LHCN-M2 (cell line): ENCODE measurements around the gene RASGRP3. TPM values are rescaled to one million over a fixed set of nuclear protein-coding genes. Genes with fewer than 3 reads are reported as not detected.
"Not testable (repeated sequence)": the region's sequence is repeated elsewhere in the genome, so short reads cannot be mapped to it uniquely, and the experiment has no call there.

Experiments
- DNase-seq: peaks from one replicate; pipeline ENCODE4 v3.0.0-alpha.2; 2012; ENCODE audit warnings: low read depth
- total RNA-seq: library from RNA; depleted of rRNA; stranded (reverse); fragments of >200 nt; gene quantifications from 2 replicates; pipeline ENCODE4 v1.2.3, GENCODE V29; 2014

RASGRP3 gene
- total RNA-seq, 1 experiment from 2014 or later = 9.4 TPM

DNA sequence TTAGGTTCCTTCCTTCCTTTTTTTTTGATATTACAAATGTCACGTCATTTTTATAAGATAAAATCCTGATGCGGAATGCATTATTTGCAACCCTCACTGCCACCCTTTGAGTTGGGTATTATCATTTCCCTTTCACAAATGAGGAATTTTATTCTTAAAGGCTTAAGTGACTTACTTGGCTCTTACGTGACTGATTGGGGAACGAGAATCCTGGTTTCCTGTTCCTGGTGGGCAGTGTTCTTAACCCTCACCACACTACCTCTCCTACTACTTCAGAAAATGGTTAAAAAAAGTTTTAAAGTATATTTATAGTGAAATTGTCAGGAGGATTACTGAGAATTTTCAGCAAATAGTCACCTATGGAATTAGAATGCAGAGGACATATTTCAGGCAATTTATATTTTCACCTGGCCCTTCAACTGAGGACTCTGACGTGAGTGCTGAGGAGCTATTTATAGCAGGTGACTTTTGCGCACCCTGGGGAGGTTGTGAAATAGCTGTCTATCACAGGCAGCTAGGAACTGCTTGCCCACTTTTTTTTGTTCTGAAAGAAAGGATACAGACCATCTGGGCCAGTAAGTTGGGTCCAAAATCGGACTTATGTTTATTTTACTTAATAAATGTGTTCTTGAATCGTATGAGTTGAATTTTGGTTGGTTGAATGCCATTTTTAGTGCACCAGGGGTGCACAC is 18.7 kb upstream of the RASGRP3 start:
- no peak for DNase-seq

GRCh38 chr2:33458248-33458819 is 18.1 kb upstream of the RASGRP3 start:
- DNase-seq = no peak

GRCh38 chr2:33459745-33460144 is 16.7 kb upstream of the RASGRP3 start:
- no peak for DNase-seq

- DNase-seq = not testable (repeated sequence)
Measured at GRCh38 chr2:33462512-33462911, 13.9 kb upstream of the RASGRP3 start.

DNA sequence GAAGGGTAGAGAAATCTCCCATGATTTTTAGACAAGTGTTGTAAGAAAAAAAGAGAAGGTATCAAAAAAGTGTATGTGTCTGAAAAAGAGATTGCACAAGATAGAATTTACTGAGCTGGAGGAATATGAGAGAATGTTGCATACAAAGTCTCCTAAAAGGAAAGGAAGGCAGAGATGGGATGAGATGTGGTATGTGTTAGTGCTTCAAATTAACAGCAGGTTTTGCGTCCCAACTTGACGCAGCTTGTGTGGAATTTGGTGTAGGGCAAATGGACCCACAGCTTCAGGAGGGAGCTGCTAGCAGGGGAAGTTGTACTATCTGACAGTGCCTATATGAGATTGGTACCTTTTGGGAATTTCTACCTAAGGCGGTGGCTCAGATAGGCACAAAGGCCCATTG is 9.0 kb upstream of the RASGRP3 start:
- DNase-seq = no peak

GRCh38 chr2:33469238-33469637 is 7.2 kb upstream of the RASGRP3 start:
- DNase-seq = no peak

DNA sequence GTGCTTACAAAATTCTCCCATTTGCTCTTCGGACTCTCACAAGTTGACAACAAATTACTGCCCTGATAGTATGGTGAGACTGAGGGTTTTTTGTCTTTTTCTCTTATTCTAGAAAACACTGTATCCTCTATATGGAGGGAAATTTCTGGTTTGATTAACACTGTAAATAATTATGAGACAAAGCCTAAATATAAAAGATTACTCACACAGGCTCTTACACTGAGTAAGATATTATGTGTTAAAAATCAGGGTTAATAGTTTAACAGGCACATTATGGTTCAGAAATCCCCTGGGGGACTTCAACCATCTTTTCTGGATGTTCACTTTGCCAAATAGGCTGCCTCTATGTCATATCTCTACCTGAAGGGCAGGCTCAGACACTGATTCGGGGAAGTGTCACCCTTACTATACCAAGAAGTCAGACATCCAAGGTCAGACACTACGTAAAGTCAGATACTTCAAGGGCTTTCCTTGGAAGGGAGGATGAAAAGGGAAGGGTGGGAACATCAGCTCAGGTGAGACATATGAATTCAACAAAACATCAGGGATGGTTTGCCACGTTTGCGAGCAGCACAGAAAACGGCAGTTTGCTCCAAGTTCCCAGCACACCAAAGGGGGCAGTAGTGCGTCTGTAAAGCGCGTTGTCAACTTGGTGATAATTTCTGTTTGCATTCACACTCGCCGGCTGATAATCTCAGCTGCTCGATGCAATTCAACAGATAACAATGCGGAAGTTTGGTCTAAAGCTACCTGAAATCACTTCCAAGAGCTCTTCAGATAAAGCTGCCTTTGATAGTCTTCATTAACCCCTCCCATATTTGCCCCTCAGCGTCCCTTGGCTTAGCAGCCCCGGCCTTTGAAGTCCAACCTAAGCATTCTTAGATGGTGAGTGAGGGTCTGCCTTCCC is 972 bp upstream of the RASGRP3 start:
- peak; percentile 91 for DNase-seq

DNA sequence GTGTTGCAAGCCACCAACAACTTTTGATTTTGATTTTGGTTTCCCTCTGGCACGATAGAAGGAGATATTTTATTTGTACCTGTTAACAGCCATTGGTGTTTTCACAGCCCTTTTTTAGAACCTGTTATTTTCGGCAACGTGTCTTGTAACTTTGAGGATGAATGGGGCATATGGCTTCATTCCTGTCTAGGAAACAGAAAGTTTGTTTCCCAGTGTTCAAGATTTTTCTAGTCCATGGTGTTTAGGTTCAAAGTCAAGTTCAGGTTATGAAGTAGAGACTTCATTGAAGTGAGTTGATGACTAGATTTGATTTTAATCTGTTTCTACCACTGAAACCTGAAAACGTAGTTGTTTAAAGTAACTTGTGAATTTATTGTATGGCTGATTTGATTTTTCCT is 343 bp downstream of the RASGRP3 start:
- DNase-seq = no peak

DNA sequence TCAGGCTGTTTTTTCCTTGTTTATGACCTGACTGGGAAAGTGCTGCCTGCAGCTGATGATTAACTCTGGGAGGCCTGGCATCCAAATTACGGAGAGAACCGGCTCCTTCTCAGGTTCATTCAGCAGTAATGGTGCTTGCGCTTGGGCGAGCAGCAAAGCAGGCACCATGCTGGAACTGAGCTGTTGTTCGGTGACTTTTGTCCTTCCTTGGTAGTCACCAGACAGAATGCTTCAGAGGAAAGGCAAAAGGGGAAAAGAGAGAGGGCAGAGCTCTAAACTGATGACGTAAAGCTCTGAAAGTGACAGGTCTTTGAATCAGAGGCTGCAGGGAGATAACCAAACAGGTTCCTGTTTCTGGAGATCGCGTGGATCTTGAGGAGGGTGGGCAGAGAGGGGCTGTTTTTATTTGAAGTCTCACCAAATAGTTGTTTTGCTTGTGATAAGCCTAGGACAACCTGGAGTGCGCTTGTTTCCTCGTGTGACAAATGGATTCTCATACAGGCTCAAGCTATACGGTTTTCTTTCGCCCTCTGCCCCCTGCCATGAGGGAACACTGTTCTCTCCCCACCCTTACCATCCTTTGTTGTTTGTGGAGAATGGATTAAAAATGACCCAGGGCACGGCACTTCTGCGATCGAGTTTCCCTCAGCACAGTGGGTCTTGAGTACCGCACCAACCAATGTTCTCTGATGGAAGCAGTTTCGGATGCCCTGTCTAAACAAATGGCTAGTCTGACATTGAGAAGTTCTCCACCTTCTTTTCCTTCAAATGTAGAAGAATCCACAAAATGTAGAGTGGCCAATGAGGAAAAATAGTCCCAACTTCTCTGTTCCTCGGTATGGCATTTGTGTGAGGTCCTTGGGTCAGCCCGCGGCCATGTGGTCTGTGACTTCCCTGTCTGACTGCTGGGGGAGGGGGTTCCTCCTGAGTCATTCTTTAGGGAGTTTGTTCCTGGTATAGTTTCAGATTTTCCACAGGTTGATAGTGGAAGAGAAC is 1.3 kb downstream of the RASGRP3 start:
- DNase-seq = no peak

- DNase-seq = no peak
Measured at GRCh38 chr2:33478968-33479731, 2.7 kb downstream of the RASGRP3 start.

DNA sequence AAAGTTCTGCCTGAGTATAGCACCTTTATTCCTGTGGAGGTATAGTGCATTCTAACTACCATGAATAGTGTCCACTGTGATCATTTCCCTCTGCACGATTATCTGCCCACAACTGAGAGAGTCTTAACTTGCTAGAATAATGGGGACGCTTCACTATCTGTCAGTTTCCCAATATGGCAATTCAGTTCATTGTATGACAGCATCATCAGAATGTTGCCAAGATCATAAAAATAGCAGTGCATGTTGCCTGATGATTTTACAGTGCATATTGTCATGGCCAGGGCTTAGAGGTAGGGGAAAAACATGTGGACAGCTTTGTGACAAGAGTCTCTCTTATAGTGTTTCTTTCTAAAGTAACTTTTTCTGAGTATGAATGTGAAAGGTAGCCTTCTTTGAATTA is 6.1 kb downstream of the RASGRP3 start:
- no peak for DNase-seq

DNA sequence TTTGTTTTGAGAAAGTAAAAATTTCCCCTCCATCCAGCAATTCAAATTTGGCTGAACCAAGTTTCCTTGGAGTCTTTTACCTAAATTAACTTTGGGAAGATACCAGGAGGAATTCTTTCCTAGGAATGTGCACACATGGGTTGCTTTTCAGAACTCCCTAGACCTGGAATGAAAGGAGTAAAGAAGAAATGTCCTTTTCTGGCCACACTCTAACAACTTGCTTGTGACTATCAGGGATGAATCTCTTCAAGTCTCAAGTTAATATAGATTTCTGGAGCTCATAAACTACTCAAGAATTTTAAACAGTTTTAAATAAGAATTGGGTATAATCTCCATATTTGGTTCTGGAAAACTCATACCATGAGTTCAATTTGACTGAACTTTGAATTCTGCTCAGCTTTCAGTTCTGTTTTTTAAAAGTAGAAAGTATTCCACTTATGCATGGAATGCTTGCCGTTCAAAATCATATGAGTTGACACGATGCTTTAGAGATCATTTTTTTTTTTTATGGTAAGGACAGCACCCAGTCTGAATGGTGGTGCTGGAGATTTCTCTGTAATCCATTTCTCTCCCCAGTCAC is 7.7 kb downstream of the RASGRP3 start:
- DNase-seq = no peak

DNA sequence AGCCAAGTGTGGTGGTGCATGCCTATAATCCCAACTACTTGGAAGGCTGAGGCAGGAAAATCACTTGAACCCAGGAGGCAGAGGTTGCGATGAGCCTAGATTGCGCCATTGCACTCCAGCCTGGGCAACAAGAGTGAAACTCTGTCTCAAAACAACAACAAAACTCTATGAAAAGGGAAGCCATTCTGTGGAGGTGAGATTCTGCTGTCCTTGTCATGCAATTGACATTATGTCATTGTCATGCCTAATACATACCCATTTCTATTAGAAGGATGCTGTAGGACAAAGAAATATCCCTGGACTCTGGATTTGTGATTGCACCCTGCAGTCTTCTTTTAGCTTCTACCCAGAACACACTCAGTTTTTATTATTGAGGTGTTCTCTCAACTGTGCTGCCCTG is 8.6 kb downstream of the RASGRP3 start:
- DNase-seq = no peak

DNA sequence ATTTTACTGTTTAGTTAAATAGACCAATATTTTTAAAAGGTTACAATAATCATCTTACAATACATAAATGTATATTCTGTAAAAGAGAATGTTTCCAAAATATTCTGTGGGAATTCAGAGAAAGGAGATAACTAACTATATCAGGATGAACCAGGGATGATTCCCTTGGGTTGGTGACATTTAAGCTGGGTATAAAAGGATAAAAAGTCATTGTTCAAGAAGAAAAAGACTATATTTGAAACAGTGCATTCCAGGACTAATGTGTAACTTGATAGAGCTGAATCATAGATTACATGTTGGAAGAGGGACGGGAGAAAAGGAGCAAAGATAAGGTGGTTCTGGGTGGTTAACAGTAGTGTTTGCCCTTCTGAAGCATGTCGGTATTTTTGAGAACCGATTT is 10.1 kb downstream of the RASGRP3 start:
- no peak for DNase-seq

DNA sequence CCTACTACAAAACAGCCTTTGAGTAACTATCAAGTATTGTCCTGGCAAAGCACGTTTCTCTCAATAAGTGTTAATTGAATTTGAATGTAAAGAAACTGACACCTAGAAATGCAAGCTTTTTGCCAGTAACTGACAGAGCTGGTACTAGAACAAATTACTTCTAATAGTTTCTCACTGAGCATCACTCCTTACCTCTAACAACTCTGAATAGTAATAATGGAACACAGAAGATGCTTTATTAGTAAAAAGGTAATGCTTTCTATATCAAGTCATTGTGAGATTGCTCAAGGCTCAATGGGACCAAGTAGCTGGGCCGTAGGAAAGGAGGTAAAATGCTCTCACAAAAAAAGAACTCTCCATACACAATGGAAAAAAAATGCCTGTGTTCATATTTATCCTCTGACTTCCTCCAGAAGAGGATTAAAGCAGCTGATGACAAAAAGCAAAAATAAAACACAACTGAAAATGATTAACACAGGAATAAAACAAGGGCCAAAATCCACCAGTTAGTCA is 11.8 kb downstream of the RASGRP3 start:
- no peak for DNase-seq

DNA sequence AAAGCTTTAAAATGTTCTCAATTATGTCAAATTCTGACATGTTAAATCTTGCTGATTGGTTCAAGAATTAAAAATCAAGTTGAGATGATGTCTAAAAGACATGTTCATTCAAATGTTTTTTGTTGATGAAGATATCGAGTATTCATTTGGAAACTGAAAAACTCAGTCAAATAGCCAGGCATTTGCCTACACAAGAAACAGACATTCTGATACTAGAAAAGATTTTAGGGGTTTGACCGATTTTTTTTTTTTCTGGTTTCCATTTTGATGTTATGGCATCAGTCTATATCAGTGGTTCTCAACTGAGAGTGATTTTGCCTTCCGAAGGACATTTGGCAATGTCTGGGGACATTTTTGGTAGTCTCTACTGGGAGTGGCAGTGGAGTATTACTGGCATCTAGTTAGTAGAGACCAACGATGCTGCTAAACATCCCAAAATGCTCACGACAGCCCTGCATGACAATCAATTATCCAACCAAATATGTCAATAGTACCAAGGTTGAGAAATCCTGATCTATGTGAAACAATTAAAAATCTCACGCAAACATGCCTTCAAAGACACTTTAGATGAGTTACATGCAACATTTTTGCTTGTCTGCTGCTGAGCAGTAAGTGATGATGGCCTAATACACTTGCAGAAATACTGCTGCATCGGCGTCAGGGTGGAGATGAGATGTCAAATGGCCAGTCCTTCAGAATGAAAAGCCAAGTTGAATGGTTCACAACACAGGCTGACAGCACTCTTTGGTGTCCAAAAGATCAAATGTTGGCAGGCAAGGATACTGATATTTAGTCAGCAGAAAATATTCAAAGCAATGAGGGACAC is 12.5 kb downstream of the RASGRP3 start:
- DNase-seq = no peak

GRCh38 chr2:33489835-33490431 is 13.5 kb downstream of the RASGRP3 start:
- DNase-seq = no peak

DNA sequence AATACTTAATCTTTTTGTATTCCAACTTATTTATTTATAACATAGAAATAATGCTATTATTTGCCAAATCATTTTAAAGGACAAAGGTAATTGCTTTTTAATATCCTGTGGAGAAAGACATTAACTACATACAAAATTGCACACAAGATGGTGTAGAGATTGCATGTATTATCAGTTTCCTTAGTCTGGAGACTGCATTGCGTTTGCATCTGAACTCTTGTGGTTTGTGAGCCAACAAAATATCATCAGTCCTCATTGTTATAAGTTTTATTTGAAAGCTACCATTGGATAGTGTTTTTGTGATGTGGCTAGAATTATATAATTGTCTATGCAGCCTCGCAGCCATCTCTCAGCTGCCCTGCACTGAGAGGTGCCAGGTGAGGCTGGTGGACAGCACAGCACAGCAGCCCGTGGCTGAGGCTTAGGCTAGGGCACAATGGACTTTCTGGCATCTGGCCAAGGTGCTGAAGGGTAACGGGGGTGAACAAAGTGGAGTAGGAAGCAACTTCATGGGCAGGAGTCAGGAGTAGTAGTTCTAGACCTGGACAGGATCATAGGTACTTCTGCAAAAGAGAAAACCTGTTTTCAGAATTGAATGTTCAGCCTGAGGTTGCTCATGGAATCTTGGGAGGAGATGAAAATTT is 15.1 kb downstream of the RASGRP3 start:
- DNase-seq = no peak
